Measurements from ENCODE around the gene STRN4.

DNA sequence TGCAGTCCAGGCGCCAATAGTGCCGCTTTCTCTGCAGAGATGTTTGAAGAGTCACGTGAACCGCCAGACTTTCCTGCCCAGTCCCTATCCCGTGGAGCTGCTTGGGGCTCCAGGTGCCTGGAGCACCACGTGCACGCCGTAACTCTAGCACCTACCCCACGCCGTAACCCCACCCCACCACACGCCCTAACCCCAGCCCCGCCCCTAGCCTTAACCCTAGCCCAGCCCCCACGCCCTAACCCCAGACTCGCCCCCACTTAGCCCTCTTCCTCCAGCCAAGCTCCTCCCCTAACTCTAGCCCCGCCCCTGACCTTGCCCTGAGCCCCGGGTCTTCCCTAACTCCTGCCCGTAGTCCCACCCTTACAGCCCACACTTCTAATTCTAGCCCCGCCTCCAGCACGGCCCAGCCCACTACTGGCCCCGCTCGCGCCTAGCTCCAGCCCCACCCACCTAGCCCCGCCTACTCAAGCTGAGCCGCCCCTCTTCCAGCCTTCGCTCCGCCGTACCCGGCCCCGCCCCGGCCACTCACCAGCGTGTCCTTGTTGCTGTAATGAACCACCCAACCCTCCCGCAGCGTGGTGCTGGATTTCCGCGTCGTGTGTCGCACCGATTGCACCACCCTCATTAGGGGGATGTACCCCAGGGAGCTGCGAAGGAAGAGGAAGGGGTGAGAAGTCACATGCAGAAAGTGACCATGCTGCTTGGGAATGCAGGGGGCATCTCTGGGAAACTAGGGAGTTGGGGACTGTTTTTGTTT is 48.9 kb downstream of the STRN4 start:
- no peak for TF ChIP-seq CTCF (IDR thresholded peaks at IDR 0.05; ENCODE audit: insufficient read depth, low read length)
- TF ChIP-seq GABPA (IDR thresholded peaks at IDR 0.05; ENCODE audit: low read depth): no peak
- TF ChIP-seq POLR2AphosphoS5 (IDR thresholded peaks at IDR 0.05; ENCODE audit: low read depth): 0 out of 2 replicates have a peak, but pooled peaks have one; percentile 22
- TF ChIP-seq REST (IDR thresholded peaks at IDR 0.05; ENCODE audit: insufficient replicate concordance, low read depth): no peak
- TF ChIP-seq SPI1 (IDR thresholded peaks at IDR 0.05; ENCODE audit: borderline replicate concordance, low read depth): no peak
